HK-2 (cell line): ENCODE data around the gene MTA1.
A peak's percentile ranks its signal among the peaks of the same experiment; 100 is the strongest.

Experiments
- DNase-seq: peaks from one replicate; pipeline ENCODE4 v3.0.0-alpha.2; 2018; ENCODE audit not compliant: unreplicated experiment

The MTA1 gene

GRCh38 chr14:105408592-105408991, 11.0 kb upstream of the MTA1 start:
- DNase-seq: no peak

GRCh38 chr14:105409364-105409763, 10.3 kb upstream of the MTA1 start:
- no peak for DNase-seq

GRCh38 chr14:105410642-105411016, 9.0 kb upstream of the MTA1 start:
- DNase-seq: no peak

GRCh38 chr14:105411017-105411941, 8.3 kb upstream of the MTA1 start:
- peak; percentile 70 for DNase-seq

- no peak for DNase-seq
Observed at GRCh38 chr14:105411985-105412770, 7.4 kb upstream of the MTA1 start.

DNA sequence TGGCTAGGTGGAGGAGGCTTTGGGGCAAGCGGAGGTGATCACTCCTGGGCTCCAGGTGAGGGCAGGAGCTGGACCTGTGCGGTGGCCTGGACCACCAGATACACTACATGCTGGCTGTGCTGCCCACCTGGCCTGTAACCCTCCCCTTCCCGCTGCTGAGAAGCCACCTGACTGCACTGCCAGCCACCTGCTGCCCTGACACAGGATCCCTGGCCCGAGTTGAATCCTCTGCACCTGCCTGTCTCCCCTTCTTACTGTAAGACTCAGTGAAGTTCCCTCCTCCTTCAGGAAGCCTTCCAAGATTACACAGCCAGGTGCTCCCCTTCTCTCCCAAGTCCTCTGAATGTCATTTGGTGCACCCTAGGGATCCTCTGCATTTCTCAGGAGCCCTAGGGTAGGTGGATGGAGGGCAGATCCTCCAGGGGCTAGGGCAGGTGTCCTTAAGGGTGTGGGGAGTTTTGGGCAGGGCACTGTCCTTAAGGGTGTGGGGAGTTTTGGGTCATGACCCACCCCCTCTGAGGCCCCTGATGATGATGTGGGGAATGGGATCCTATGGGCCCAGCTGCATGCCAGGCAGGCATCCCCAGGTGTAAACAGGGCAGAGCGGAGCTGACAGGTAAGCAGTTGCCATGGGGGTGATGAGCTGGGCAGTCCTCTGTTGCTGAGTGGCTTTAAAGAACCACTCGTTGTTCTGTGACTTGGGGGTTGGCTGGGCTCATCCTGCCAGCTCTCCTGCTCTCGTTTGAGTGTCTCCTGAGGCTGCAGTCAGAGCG, 6.7 kb upstream of the MTA1 start:
- no peak for DNase-seq

GRCh38 chr14:105413544-105413886, 6.1 kb upstream of the MTA1 start:
- no peak for DNase-seq

GRCh38 chr14:105414456-105415371, 4.9 kb upstream of the MTA1 start:
- peak; percentile 73 for DNase-seq

DNA sequence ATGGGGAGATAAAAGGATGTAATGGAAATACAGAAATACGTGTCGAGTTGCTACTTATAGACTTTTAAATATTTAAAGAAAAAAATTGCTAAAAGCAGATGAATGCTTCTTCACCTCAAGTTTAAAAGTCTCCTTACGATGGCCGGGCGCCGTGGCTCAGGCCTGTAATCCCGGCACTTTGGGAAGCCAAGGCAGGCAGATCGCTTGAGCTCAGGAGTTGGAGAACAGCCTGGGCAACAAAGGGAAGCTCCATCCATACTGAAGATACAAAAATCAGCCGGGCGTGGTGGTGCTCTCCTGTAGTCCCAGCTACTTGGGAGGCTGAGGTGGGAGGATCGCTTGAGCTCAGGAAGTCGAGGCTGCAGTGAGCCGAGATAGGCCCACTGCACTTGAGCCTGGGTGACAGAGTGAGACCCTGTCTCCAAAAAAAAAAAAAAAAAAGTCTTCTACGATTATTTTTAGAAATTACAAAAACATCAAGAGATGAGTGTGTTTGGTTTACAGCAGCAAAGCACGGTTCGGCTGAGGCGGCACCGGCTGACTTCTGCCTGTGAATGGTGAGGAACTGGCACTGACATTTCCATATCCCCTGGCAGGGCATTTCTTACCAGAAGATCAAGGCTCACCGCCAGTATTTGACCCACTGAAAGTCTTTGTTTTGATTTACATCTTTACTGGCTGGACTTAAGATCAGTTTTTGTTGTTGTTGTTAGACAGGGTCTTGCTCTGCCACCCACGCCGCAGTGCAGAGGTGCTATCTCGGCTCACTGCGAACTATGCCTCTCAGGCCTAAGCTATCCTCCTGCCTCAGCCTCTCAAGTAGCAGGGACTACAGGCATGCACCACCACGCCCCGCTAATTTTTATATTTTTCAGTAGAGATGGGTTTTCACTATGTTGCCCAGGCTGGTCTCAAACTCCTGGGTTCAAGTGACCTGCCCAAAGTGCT, 3.9 kb upstream of the MTA1 start:
- no peak for DNase-seq

DNA sequence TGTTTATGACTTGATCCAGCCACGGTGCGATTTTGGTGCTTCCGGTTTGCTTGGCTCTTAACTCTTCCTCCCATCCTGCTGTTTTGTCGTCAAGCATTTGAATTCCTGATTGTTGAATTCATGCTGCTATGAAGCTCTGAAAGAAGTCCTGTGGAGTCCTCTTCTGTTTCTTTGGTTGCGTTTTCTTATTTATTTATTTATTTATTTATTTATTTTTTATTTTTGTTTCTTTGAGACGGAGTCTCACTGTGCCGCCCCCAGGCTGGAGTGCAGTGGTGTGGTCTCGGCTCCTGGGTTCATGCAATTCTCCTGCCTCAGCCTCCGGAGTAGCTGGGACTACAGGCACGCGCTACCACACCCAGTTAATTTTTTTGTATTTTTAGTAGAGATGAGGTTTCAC, 3.0 kb upstream of the MTA1 start:
- no peak for DNase-seq

DNA sequence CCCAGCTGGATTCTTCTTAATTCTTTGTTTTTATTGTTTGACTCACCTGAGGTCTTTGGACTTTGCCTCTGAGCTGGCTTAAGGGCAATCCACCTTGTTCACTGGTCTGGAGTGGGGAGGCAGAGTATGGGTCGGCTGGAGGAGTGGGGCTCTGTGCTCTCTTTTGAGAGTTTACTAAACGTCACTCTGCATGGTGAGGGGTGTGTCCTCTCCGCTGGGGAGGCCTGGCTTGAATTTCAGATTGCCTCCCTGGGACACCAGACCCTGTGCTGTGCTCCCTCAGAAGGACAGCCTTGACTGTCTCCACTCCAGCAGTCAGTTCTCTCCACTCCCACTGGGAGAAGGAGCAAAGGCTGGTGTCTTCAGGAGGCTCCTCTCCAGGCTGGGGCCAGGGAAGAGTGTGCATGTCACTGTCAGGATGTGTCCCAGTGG, 1.9 kb upstream of the MTA1 start:
- no peak for DNase-seq

DNA sequence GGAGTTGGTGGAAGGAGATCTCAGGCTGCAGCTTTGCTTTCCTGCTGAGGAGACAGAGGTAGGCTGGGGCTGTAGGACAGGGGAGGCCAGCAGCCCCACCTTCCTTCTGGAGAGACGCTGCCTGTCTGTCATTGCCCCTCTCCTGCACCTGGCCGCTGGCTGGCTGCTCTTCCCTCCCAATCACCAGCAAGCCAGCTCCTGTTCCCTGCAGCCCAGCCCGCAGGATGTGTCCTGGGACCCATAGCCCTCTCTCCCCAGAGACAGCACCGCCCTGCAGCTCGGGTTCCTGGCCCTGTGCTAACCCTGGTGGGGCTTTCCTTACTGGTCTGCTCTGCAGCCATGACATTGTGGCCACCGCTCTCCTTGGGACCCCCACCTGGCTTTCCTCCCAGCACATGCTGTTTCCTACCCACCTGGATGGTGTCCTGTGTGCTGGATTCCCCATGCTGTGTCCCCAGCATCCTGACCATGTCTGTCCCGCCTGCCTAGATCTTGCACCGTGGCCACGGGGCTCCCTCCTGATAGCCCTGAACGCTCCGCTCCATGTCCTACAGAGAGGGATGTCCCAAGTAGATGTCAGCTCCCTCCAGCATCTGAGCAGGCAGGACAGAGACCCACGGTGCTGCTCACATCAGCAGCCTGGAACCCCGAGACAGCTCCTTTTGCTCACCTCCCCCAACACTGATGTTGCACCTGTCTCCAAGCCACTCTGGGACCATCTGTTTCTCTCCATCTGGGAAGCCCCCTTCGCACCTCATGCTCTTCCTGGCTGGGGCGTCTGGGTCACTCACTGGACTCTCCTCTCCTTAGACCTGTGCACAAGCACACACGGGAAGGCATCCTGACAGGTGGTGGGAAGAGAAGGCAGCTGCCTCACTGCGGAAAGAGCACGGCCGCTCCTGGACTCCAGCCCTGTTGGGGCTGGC, 1.1 kb upstream of the MTA1 start:
- no peak for DNase-seq

DNA sequence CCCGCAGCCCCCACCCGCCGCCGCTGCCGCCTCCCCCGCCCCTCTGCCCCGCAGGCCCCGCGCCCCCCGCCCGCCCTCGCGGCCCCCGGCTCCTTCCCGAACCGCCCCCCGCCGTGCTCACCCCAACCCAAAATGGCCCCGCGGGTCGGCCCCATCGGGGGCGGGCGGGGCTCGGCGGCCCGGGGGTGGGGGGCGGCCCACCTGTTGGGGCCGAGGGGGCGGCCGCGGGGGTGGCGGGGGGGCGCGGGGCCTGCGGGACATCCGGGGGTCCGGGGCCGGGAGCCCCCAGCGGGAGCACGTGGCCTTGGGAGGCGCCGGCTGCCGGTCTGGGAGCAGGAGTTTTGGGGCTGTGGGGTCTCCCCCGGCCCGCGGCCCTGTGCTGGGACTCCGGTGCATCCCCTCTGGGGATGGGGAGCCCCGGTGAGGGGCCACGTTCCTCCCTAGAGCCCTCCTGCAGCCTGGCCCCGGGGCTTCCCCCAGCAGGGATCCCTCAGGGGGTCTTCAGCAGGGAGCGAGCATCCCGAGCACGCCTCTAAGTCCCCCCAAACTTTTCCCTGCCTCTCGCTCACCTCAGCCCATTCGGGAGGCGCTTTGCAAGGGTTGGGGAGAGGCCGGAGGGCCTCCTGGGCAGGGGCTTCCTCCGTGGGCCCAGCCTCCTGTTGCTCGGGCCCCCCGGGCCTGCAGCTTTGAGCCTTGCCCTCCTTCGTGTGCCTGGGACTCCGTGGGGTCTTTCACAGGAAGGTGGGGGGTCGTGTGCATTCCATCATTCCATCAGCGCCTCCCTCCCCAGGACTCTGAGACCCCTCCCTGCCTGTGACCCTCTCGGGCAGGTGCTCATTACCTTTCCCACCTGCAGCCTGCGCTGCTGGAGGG, 710 bp downstream of the MTA1 start:
- DNase-seq: no peak

DNA sequence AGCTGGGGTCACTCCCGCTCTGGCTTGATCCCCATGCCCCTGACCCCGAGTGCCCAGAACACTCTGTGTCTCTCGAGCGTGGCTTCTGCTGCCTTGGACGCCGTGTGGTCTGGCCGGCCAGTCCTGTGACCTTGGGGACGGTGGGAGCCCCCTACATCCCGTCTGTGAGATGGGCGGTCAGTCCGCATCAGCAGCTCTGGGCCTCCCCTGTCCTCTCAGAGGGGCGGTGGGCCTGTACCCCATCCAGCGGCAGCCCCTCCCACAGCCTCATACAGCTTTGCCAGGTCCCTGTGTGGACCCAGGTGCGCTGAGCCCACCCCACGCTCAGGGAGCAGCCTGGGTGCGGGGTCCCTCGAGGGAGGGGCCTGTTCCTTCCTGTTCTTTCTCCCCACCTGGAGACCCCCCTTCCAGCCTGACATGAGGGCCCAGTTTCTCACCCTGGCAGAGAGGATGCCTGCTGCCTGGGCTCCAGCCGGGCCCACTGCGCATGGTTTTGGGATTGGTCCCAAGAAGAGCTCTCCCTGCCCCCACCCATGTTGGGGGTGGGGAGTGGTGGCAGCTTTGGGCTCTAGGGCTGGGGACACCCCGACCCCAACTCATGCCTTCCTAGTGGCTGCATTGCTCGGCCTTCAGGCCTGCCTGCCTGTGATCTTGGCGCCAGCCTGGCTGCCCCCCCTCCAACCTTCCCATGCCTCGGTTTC, 1.5 kb downstream of the MTA1 start:
- no peak for DNase-seq

GRCh38 chr14:105421723-105422615, 2.3 kb downstream of the MTA1 start:
- DNase-seq: no peak
